NOMO-1 treated with DMSO at 0.1 percent for 48 hours (cell line): ENCODE data around the gene BICDL1.
"Not testable (repeated sequence)": the region's sequence is repeated elsewhere in the genome, so short reads cannot be mapped to it uniquely, and the experiment has no call there.

Experiments
- DNase-seq: peaks from one replicate; lab custom pipeline; 2025; ENCODE audit not compliant: unreplicated experiment; lab: John Stamatoyannopoulos, UW

The BICDL1 gene

GRCh38 chr12:119988472-119989360 lies at the start of gene BICDL1:
BICDL1 (plus strand) TSS chr12:119989236; CDS start chr12:119989869, 633 bp downstream.
- peak; percentile 80 for DNase-seq

- DNase-seq = no peak
Observed at GRCh38 chr12:119940897-119941296, 48.1 kb upstream of the BICDL1 start.

GRCh38 chr12:119942386-119942785 lies 46.6 kb upstream of the BICDL1 start:
- no peak for DNase-seq

GRCh38 chr12:119946213-119946612 lies 42.8 kb upstream of the BICDL1 start:
- no peak for DNase-seq

GRCh38 chr12:119949145-119949544 lies 39.9 kb upstream of the BICDL1 start:
- DNase-seq = no peak

- DNase-seq = no peak
Observed at GRCh38 chr12:119949594-119949993, 39.4 kb upstream of the BICDL1 start.

GRCh38 chr12:119956047-119956446 lies 33.0 kb upstream of the BICDL1 start:
- DNase-seq = no peak

GRCh38 chr12:119957135-119957534 lies 31.9 kb upstream of the BICDL1 start:
- no peak for DNase-seq

- no peak for DNase-seq
Observed at GRCh38 chr12:119959435-119959834, 29.6 kb upstream of the BICDL1 start.

GRCh38 chr12:119964123-119964522 lies 24.9 kb upstream of the BICDL1 start:
- DNase-seq = no peak

- DNase-seq = no peak
Observed at GRCh38 chr12:119964929-119965328, 24.1 kb upstream of the BICDL1 start.

GRCh38 chr12:119980242-119980641 lies 8.8 kb upstream of the BICDL1 start:
- DNase-seq = no peak

GRCh38 chr12:119980702-119981101 lies 8.3 kb upstream of the BICDL1 start:
- not testable (repeated sequence) for DNase-seq

GRCh38 chr12:119989361-119989730 lies 310 bp downstream of the BICDL1 start:
- peak; percentile 45 for DNase-seq

GRCh38 chr12:119989731-119990381 lies 820 bp downstream of the BICDL1 start:
- peak; percentile 61 for DNase-seq

GRCh38 chr12:119990382-119990874 lies 1.4 kb downstream of the BICDL1 start:
- peak; percentile 60 for DNase-seq

GRCh38 chr12:119992129-119992705 lies 3.2 kb downstream of the BICDL1 start:
- no peak for DNase-seq

- DNase-seq = no peak
Observed at GRCh38 chr12:119994892-119995658, 6.0 kb downstream of the BICDL1 start.

- no peak for DNase-seq
Observed at GRCh38 chr12:119996417-119996816, 7.4 kb downstream of the BICDL1 start.

GRCh38 chr12:119998471-119999245 lies 9.6 kb downstream of the BICDL1 start:
- DNase-seq = no peak
